ENCODE data around the gene GGT7. TPM values are rescaled to one million over a fixed set of nuclear protein-coding genes. Genes with fewer than 3 reads are reported as not detected.

The GGT7 gene
- total and polyA plus RNA-seq, 5 donors, result 14.8 to 22.0 (median 18.3) TPM

- WGBS, result 43% methylated on average over 1 of the region's 1 CpG
- H3K4me1 ChIP-seq (ENCODE audit: control insufficient read depth, insufficient read depth, low read length), result peaks cover 7% of the 10 kb centered on the region
Observed at GRCh38 chr20:34896086-34896621, 23.5 kb upstream of the GGT7 start.

GRCh38 chr20:34895465-34895864 is 22.8 kb upstream of the GGT7 start:
- no peak overlapping the region for H3K27ac ChIP-seq (ENCODE audit: low read length)
- H3K4me1 ChIP-seq (ENCODE audit: control insufficient read depth, insufficient read depth, low read length), result peaks cover 7% of the 10 kb centered on the region
- 63% methylated on average over 3 of the region's 3 CpGs for WGBS
- no peaks in the 10 kb centered on the region for H3K9me3 ChIP-seq (ENCODE audit: control insufficient read depth, low read length)
- intact Hi-C loops (cut with DNase I), result no loop called here
- DNase-seq, result no peak
- no peak overlapping the region for H3K4me3 ChIP-seq (ENCODE audit: low read length)
- H3K27me3 ChIP-seq (ENCODE audit: control insufficient read depth, insufficient read depth), result no peaks in the 10 kb centered on the region
- ATAC-seq, result no peak

More at GRCh38 chr20:34896086-34896621, 23.5 kb upstream of the GGT7 start:
- H3K4me3 ChIP-seq (ENCODE audit: low read length), result no peak overlapping the region
- intact Hi-C loops (cut with DNase I), result no loop called here
- H3K27ac ChIP-seq (ENCODE audit: low read length), result peak overlapping the region; percentile 85
- ATAC-seq (peak; percentile 42 to 78), DNase-seq (no peak)
- no peaks in the 10 kb centered on the region for H3K9me3 ChIP-seq (ENCODE audit: control insufficient read depth, low read length)
- no peaks in the 10 kb centered on the region for H3K27me3 ChIP-seq (ENCODE audit: control insufficient read depth, insufficient read depth)

GRCh38 chr20:34894723-34895122 is 22.1 kb upstream of the GGT7 start:
- peaks cover 7% of the 10 kb centered on the region for H3K4me1 ChIP-seq (ENCODE audit: control insufficient read depth, insufficient read depth, low read length)
- H3K9me3 ChIP-seq (ENCODE audit: control insufficient read depth, low read length), result no peaks in the 10 kb centered on the region
- DNase-seq, result no peak
- H3K27ac ChIP-seq (ENCODE audit: low read length), result no peak overlapping the region
- ATAC-seq, result no peak
- intact Hi-C loops (cut with DNase I), result no loop called here
- no peak overlapping the region for H3K4me3 ChIP-seq (ENCODE audit: low read length)
- 18% methylated on average over 1 of the region's 1 CpG for WGBS
- H3K27me3 ChIP-seq (ENCODE audit: control insufficient read depth, insufficient read depth), result no peaks in the 10 kb centered on the region

GRCh38 chr20:34892671-34893070 is 20.0 kb upstream of the GGT7 start:
- 92% methylated on average over 2 of the region's 2 CpGs for WGBS
- Histone ChIP-seq H3K9me3 (ENCODE audit: control insufficient read depth, low read length) (no peaks in the 10 kb centered on the region), H3K27ac (ENCODE audit: low read length) (no peak overlapping the region), H3K4me3 (ENCODE audit: low read length) (no peak overlapping the region), H3K27me3 (ENCODE audit: control insufficient read depth, insufficient read depth) (no peaks in the 10 kb centered on the region), H3K4me1 (ENCODE audit: control insufficient read depth, insufficient read depth, low read length) (peaks cover 7% of the 10 kb centered on the region)
- intact Hi-C loops (cut with DNase I), result no loop called here
- DNase-seq (no peak), ATAC-seq (no peak)

DNA sequence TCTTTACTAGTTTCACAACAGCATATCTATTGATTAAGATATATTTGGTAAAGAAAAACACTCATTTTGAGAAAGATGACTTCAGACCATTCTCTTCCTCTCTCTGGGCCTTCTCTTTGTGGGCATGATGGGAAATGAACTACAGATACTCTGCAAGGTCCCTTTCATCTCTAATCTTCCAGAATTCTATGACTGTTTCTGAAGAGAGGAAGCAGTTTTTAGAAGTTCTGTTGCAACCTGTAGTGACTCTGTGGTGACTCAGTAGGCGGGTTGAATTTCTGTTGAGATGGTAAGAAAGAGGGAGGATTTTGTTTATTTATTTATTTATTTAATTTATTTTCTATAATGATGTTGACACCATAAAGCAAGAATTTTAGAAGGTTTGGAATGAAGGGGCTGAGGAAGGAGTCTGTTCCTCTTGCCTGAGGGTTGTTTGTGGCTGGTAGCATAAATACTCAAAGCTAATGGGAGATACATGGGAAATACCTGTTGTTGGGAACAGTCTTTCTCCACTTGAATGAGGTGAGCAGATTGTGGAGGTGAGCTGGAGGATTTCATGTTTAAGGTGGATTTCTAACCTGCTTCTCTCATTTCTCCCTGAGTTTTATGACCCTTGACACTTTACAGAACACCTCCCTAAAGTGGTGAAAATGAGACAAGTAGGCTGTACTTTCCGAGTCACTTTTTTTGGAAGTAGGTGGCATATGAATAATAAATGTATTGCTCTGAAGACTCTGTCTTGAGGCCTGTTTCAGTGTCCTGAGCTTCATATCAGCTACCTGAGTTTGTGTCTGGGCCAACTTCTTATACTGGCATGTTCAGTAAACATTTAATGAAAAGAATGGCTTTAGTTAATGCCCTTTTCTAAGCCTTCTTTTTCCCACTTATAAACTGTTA is 18.8 kb upstream of the GGT7 start:
- Histone ChIP-seq H3K27me3 (ENCODE audit: control insufficient read depth, insufficient read depth) (no peaks in the 10 kb centered on the region), H3K4me3 (ENCODE audit: low read length) (no peak overlapping the region), H3K27ac (ENCODE audit: low read length) (no peak overlapping the region), H3K4me1 (ENCODE audit: control insufficient read depth, insufficient read depth, low read length) (peaks cover 7% of the 10 kb centered on the region), H3K9me3 (ENCODE audit: control insufficient read depth, low read length) (no peaks in the 10 kb centered on the region)
- WGBS, result 87% methylated on average over 2 of the region's 2 CpGs
- intact Hi-C loops (cut with DNase I), result no loop called here
- ATAC-seq (peak in 1 of 2 donors; percentile 25), DNase-seq (no peak)

DNA sequence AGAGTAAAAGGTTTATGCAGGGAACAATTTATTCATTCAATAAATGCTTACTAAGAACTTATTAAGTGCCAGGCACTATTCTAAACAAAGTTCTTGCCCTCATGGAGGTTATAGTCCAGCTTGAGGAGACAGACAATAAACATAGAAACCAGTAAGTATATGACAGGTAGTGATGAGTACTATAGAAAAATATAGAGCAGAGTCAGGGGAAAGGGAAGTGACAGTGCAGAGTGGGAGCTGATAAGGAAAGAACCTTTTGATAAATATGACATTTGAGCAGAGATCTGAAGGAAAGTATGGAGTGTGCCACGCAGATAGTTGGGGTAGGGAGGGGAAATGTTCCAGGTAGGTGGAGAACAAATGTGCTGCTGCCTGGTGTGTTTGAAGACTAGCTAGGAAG is 15.8 kb upstream of the GGT7 start:
- intact Hi-C loops (cut with DNase I), result no loop called here
- WGBS, result 35% methylated on average over 1 of the region's 1 CpG
- DNase-seq (no peak), ATAC-seq (no peak)
- Histone ChIP-seq H3K4me1 (ENCODE audit: control insufficient read depth, insufficient read depth, low read length) (peaks cover 3% of the 10 kb centered on the region), H3K27me3 (ENCODE audit: control insufficient read depth, insufficient read depth) (no peaks in the 10 kb centered on the region), H3K4me3 (ENCODE audit: low read length) (no peak overlapping the region), H3K27ac (ENCODE audit: low read length) (no peak overlapping the region), H3K9me3 (ENCODE audit: control insufficient read depth, low read length) (no peaks in the 10 kb centered on the region)

GRCh38 chr20:34887023-34887422 is 14.4 kb upstream of the GGT7 start:
- Histone ChIP-seq H3K4me3 (ENCODE audit: low read length) (no peak overlapping the region), H3K27me3 (ENCODE audit: control insufficient read depth, insufficient read depth) (no peaks in the 10 kb centered on the region), H3K27ac (ENCODE audit: low read length) (no peak overlapping the region), H3K4me1 (ENCODE audit: control insufficient read depth, insufficient read depth, low read length) (peaks cover 3% of the 10 kb centered on the region), H3K9me3 (ENCODE audit: control insufficient read depth, low read length) (no peaks in the 10 kb centered on the region)
- intact Hi-C loops (cut with DNase I), result no loop called here
- DNase-seq (no peak), ATAC-seq (no peak)
- 27% methylated on average over 3 of the region's 3 CpGs for WGBS

DNA sequence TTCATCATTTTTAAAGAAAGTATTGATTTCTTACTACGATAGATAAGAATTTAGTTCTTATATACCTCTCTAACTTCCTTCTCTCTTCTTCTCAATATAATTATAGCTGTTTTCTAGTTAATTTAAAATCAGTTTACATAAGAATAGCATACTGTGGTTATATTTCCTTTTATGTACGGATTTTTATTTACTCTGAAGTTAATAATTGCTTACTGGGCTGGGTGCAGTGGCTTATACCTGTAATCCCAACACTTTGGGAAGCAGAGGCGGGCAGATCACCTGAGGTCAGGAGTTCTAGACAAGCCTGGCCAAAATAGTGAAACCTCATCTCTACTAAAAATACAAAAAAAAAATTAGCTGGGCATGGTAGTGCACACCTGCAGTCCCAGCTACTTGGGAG is 13.5 kb upstream of the GGT7 start:
- no peak for DNase-seq

DNA sequence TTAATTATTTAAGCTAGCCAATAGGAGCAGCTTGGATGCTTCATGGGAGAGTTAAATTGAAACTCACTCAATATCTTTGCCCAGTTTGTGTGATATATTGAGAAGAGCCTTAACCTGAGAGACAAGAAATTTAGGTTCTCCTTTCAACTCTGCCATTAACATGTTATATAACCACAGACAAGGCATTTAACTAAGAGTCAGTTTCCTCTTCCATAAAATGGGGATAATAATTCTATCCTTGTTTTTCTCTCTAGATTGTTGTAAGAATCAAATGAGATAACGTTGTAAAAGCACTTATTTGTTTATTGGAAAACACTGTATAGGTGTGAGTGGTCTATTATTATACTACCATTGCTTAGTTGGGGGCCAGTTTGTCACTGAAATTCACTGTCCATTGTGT is 11.6 kb upstream of the GGT7 start:
- DNase-seq (no peak), ATAC-seq (no peak)
- no peaks in the 10 kb centered on the region for H3K4me1 ChIP-seq (ENCODE audit: control insufficient read depth, insufficient read depth, low read length)
- H3K9me3 ChIP-seq (ENCODE audit: control insufficient read depth, low read length), result no peaks in the 10 kb centered on the region
- WGBS, result 80% methylated on average over 1 of the region's 1 CpG
- intact Hi-C loops (cut with DNase I), result no loop called here
- no peaks in the 10 kb centered on the region for H3K27me3 ChIP-seq (ENCODE audit: control insufficient read depth, insufficient read depth)
- no peak overlapping the region for H3K4me3 ChIP-seq (ENCODE audit: low read length)
- no peak overlapping the region for H3K27ac ChIP-seq (ENCODE audit: low read length)

More for the DNA sequence above, 13.5 kb upstream of the GGT7 start:
- no peaks in the 10 kb centered on the region for H3K4me1 ChIP-seq (ENCODE audit: control insufficient read depth, insufficient read depth, low read length)
- 94% methylated on average over 3 of the region's 3 CpGs for WGBS
- no peaks in the 10 kb centered on the region for H3K27me3 ChIP-seq (ENCODE audit: control insufficient read depth, insufficient read depth)
- no peaks in the 10 kb centered on the region for H3K9me3 ChIP-seq (ENCODE audit: control insufficient read depth, low read length)
- H3K4me3 ChIP-seq (ENCODE audit: low read length), result no peak overlapping the region
- intact Hi-C loops (cut with DNase I), result no loop called here
- no peak for ATAC-seq
- H3K27ac ChIP-seq (ENCODE audit: low read length), result no peak overlapping the region

DNA sequence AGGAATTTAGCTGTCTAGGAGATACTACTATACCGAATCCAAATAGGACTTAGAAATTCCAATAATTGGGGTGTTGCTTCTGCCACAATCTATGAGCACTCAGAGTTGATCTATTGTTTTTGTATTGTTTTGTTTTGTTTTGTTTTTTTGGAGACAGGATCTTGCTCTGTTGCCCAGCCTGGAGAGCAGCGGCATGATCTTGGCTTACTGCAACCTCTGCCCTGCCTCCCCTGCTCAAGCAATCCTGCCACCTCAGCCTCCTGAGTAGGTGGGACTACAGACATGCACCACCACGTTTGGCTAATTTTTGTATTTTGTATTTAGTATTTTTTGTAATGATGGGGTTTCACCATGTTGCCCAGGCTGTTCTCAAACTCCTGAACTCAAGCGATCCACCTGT is 11.2 kb upstream of the GGT7 start:
- H3K27me3 ChIP-seq (ENCODE audit: control insufficient read depth, insufficient read depth), result no peaks in the 10 kb centered on the region
- WGBS, result 89% methylated on average over 4 of the region's 4 CpGs
- H3K4me3 ChIP-seq (ENCODE audit: low read length), result no peak overlapping the region
- DNase-seq (no peak), ATAC-seq (no peak)
- no peaks in the 10 kb centered on the region for H3K4me1 ChIP-seq (ENCODE audit: control insufficient read depth, insufficient read depth, low read length)
- no peak overlapping the region for H3K27ac ChIP-seq (ENCODE audit: low read length)
- intact Hi-C loops (cut with DNase I), result no loop called here
- no peaks in the 10 kb centered on the region for H3K9me3 ChIP-seq (ENCODE audit: control insufficient read depth, low read length)

- DNase-seq (no peak), ATAC-seq (no peak)
- Histone ChIP-seq H3K27ac (ENCODE audit: low read length) (peak overlapping the region; percentile 45), H3K4me3 (ENCODE audit: low read length) (no peak overlapping the region), H3K27me3 (ENCODE audit: control insufficient read depth, insufficient read depth) (no peaks in the 10 kb centered on the region), H3K4me1 (ENCODE audit: control insufficient read depth, insufficient read depth, low read length) (no peaks in the 10 kb centered on the region), H3K9me3 (ENCODE audit: control insufficient read depth, low read length) (no peaks in the 10 kb centered on the region)
- intact Hi-C loops (cut with DNase I), result no loop called here
Observed at GRCh38 chr20:34883087-34883688, 10.5 kb upstream of the GGT7 start.
